Stimulated activated CD8-positive, alpha-beta memory T cell treated with anti-CD3 and anti-CD28 coated beads, Interleukin-15, amount 100 ng/mL, for 24 hours (primary cell): ENCODE results near the gene CAPRIN2.

ENCODE experiments used
- DNase-seq: peaks from one replicate; pipeline ENCODE4 v3.0.0-alpha.2; 2020; ENCODE audit warnings: low read depth

Gene CAPRIN2

DNA sequence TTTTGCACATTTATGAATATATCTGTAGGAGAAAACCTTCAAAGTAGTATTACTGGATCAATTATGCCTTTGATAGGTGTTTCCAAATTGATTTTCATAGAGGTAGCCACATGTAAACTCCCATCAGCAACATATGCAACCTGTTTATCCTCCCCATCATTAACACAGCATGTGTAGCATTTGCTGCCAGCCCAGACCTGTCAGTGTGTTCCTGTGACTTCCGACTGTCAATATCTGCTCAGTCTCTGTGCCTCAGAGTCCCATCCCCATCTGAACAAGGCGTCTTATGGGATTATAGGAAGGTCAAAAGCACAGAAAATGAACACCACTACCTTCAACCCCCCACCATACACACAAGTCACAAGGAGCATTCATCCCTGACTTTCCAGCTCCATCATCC, 9.5 kb upstream of the CAPRIN2 start:
- no peak for DNase-seq

DNA sequence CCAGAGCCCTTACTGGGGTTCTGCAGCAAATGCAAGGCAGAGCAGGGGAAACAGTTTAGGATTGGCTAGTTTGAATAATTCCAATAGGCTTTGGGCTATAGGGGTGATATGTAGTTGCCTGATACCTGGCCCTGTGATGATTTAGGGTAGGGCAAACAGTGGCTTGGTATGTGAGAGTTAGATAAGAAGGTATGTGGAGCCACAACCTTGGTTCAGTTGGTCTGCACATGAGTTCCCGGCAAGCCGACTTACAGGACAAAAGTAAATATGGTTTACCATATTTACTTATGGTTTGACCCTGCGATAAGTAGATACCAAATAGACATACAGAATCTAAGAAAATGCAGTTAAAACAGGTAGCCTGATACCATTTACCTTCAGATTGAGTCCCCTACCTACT, 8.3 kb upstream of the CAPRIN2 start:
- DNase-seq = no peak

DNA sequence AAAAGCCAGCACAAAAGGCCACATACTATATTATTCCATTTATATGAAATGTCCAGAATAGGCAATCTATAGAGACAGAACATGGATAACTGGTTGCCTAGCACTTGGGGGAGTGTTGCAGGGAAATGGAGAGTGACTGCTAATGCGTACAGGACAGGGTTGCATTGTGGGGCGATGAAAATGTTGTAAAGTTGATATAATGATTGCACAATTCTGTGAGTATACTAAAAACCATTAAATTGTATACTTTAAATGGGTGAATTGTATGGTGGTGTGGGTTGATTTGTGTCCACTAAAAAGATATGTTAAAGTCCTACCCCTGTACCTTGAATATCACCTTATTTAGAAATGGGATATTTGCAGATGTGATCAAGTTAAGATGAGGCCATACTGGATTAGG, 7.0 kb upstream of the CAPRIN2 start:
- no peak for DNase-seq

DNA sequence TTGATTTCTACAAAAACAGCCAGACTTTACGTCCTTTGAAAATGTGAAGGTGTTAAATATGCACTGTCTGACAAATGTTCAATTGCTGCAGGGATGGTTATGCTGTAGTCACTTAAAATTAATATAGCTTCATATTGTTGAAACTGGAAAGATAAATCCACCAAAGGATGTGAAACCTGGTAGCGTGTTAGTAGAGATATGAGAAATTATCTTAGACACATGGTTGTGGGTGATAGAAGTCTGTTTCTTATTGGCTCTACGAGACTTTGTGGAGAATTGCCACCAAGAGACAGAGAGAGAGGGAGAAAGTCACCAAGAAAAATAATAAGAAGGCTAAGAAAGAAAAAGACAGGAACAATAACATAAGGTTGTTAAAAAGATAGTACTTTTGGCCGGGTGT, 2.6 kb upstream of the CAPRIN2 start:
- no peak for DNase-seq

DNA sequence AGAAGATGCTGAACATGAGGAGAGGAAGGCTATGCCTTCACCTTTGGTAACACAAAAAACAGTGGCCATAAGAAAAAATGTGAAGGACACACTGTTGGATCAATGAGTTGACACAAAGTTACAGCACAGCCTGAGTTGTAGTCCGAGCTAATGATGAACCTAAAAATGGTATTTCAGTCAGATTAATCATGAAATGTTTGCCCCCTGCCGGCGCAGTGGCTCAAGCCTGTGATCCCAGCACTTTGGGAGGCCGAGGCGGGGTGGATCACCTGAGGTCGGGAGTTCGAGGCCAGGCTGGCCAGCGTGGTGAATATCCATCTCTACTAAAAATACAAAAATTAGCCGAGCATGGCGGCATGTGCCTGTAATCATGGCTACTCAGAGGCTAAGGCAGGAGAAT, 1.3 kb upstream of the CAPRIN2 start:
- no peak for DNase-seq

DNA sequence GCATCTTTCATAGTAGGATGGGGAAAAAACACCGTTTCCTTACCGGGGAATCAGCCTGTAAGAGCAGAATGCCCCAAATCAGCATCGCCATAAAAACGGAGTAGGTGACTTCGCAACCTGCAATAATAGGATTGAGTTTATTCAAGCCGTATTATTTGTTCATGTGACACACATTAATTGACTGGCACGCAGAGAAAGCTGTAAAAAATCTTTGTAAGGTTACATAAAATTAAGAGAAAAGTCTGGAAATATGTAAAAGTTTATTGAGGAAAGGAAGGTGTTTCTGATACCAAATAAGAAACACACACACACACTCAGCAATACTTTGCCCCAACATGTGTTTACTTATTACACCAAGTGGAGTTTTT, 628 bp upstream of the CAPRIN2 start:
- no peak for DNase-seq

DNA sequence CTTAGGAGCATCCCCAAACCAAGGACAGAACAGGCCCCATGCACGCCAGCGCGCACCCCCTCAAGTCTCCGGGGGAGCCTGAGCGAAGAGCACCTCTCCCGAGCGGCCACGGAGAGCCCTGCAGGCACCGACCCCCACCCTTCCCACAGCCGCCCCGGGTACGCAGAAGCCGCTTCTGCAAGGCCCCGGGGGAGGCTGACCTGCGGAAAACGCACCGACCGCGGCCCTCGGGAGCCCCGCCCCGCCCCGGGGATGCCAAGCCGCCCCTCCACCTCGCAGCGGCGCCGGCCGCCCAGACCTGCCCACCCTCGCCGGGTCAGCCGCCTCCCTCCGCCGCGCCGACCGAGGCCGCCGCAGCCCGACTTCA, 385 bp downstream of the CAPRIN2 start:
- DNase-seq = peak; percentile 13

DNA sequence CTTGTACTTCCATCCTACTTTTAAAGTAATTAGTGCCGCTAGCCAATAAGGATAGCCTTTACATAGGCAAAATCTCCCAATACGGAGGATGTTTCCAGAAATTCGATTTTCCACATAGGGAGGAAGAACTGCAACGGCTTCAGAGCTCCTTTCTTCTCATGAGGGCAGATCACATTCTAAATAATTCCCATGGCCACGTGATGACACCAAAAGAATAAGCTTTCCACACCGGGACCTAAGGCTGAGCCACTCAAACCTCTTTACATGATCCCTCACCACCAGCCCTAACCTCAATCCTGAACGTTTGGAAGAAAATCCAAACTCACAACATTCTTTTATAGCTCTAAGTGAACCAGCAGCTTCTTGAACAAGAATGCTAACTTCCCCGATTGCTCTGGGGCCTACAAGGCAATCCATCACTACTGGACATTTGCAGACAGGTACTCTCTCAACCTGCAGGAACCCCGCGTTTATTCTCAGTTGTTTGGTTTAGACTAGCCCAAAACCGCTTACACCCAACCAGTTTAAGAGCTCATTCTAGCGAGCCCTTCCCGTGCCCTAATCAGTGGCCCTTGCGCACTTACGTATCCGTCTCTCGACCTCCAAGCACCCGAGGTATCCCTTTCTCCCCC, 884 bp downstream of the CAPRIN2 start:
- no peak for DNase-seq

DNA sequence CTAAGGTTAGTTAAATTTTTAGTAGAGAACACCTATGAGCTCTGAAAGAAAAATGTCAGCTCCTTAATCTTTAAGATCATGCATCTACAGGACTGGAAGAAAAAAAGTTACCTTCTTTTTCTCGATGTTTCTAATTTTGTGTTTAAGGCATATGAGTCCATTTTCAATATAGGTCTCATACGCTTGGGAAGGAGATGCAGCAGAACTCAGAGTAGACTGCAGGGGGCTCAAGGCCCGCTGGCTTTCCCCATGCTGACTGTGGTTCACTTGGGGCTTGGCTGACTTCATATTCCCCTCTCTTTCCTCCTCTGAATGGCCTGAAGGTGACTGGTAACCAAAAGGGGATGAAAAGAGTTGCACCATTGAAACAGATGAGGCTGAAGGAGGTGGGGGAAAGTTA, 1.5 kb downstream of the CAPRIN2 start:
- no peak for DNase-seq

DNA sequence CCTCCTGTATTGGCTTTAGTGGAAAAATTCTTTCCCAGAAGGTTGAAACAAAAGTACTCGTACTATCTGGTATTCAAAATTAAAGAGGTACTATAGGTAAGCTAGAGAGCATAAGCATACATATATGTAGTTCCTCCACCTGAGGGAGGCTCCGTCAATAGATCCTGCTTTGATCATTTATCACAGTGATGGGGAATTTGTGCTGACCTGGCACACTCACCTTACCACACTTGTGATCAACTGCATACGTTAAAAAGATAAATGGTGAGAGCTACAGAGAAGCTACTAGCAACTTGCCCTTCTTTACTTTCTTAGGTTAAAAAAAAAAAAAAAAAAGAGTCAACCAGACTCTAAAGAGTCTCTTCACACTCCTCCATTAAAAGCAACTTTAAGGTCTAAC, 2.5 kb downstream of the CAPRIN2 start:
- DNase-seq = no peak

DNA sequence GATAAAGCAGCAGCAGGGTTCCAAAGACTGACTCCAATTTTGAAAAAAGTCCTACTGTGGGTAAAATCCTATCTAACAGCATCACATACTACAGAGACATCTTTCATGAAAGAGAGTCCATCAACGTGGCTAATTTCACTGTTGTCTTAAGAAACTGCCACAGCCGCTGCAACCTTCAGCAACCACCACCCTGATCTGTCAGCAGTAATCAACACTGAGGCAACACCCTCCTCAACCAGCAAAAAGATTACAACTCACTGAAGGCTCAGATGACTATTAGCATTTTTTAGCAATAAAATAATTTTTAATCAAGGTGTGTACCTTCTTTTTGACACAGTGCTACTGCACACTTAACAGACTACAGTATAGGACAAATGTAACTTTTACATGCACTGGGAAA, 6.6 kb downstream of the CAPRIN2 start:
- DNase-seq = no peak

DNA sequence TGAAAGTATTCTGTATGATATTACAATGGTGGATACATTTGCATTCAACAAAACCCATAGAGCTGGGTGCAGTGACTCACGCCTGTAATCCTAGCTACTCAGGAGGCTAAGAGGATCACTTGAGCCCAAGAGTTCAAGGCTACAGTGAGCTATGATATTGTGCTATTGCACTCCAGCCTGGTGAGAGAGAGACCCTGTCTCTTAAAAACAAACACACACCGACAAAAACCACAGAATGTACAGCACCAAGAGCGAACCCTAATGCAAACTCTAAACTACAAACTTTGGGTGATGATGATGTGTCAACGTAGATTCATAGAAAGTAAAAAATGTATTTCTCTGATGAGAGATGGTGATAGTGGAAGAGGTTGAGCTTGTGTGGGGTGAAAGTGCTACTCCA, 8.6 kb downstream of the CAPRIN2 start:
- DNase-seq = no peak

DNA sequence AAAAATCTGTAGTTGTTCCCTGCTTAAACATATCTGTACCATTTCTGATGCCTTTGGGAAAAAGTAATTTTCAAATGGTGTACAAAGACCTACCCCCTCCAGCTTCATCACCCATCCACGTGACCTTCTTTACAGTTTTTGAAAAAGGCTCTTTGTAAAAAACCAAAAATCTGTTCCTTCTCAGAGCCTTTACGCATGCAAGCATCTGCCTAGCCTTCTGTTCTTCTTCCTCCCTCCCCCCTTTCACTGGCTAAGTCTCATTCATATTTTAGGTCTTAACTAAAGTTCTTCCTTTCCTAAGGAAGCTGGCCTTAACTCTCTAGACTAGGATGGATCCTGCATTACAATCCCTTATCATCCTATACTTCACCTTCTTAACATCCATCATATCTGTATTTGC, 10.4 kb downstream of the CAPRIN2 start:
- no peak for DNase-seq

DNA sequence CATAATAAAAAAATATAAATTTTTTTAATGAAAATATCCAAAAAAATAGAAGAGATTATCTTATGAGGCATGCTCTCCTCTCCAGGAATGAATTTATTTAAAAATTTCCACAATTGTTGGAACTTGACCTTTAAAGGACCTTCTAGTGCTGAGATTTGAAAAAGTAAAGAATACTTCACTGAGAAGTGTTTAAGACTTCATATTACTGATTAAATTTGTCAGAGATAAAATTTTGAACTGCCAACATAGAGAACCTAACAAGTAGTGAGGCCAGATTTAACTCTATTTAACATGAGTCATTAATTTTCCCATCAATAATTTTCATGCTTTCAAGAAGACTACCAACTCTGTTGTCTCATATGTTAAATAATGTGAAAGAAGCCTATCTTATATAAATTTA, 14.5 kb downstream of the CAPRIN2 start:
- DNase-seq = no peak

DNA sequence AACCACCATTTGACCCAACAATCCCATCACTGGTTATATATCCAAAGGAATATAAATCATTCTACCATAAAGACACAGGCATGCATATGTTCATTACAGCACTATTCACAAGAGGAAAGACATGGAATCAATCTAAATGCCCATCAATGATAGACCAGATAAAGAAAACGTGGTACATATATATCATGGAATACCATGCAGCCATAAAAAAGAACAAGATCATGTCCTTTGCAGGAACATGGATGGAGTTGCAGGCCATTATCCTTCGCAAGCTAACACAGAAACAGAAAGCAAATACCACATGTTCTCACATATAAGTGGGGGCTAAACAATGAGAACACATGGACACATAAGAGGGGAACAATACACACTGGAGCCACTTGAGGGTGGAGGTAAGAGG, 15.7 kb downstream of the CAPRIN2 start:
- no peak for DNase-seq

DNA sequence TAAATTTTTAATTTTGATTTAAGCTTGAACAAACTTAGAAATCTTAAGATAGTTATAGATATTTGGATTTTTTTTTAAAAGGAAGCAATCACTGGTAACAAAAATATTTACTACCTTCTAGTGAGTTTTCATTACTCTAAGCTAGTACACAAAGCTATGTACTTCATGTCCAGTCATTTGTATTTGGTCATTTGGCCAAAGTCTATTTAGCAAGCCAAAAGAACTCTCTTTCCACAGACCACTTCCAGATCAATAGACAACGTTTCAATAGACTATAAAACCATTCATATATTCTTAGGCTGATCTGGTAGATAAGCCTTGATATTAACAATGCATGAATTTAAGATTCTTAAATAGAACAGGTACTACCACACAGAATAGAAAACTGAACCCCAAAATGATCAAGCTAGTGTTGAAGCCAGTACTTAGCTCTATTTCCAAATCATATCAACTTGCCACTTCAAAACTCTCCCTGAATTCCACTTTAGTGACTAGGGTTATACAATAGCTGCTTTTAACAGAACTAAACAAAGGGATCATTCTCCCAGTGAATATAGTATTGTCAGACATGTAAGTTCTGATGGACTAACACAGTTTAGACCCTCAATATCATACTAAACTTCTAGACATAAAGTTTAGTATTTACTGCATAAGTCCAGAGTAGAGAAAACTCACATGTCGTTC, 21.7 kb downstream of the CAPRIN2 start:
- DNase-seq = no peak

DNA sequence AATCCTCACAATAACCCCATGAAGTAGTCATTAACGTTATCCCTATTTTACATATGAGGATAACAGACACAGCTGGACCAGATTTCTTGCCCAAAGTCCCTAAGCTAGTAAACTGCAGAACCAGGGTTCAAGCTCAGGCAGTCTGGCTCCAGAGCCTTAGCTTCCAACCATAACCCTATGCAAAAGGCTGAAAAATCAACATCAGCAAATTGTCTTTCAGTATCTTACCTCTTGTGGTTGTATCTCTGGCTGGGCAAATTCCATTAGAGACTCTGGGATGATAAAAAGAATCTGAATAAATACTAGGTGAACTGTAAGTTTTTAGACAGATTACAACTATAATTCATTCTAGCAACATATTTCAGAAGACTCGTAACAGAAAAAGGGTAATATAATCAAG, 24.7 kb downstream of the CAPRIN2 start:
- DNase-seq = no peak

DNA sequence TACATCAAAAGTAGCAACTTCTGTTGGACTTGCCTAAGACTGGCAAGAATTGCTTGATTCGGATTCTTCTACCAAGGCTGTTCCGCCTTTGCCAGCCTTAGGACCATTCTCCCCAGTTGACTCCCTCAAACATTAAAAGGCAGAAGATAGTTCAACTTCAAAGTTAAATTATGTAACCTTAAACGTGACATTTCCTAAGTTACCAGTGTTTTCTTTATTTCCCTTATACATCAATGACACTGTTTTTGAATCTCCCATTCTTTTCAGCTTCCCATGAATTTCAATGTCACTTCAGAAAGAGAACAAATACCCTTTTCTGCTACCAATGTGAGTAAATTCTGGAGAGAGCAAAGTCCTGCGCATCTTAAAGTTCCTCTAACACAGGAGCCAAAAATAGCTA, 25.2 kb downstream of the CAPRIN2 start:
- no peak for DNase-seq

DNA sequence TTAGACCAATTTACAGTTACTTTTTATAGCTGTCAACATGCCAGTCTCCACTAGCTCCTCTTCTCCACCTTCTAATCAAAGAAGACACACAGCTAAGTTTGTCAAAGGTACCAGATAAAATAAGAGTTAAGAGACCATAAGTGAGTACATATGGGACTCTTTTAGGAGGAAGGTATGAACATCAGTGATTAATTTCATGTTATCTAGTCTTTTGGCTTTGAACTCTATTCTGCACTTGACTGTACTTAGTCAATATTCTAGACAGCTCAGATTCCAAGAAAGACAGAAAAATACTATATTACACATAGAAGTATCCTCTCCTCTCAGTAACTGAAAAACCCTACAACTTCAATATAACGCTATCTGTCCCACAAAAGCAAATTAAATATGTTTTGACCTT, 28.1 kb downstream of the CAPRIN2 start:
- DNase-seq = no peak

DNA sequence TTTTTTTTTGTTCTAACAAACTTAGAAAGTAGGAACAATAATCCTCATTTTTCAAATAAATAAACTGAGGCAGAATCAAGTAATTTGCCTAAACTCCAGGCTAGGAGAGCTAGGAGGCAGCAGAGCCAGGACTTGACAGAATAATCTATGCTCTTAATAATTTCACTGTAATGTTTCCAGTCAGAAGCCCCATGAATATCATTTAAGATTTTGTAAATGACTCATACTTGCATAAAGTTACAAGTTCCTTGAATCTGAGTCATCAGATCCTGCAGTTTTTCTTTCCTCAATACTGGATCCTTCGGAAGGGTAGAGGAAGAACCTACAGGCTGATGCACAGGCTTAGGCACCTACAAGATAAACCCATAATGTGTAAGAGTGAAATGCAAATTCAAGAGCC, 29.0 kb downstream of the CAPRIN2 start:
- DNase-seq = no peak

DNA sequence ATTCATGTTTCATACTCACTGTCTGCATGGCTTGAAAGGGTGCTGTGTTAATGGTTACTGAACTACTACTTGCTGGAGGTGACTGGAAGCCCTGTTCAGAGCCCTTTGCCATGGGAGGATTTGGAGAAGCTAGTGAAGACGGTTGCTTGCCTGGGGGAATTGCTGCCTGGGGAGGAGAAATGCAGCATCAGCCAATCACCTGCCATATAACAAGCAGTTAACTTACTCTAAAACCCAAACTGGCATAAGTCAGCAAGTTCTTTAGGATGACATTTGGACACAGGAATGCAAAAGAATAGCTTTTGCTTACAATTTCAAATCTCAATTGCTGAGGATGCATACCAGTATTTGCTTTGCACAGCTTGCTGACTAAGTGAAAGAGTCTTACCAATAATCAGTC, 35.7 kb downstream of the CAPRIN2 start:
- DNase-seq = no peak

DNA sequence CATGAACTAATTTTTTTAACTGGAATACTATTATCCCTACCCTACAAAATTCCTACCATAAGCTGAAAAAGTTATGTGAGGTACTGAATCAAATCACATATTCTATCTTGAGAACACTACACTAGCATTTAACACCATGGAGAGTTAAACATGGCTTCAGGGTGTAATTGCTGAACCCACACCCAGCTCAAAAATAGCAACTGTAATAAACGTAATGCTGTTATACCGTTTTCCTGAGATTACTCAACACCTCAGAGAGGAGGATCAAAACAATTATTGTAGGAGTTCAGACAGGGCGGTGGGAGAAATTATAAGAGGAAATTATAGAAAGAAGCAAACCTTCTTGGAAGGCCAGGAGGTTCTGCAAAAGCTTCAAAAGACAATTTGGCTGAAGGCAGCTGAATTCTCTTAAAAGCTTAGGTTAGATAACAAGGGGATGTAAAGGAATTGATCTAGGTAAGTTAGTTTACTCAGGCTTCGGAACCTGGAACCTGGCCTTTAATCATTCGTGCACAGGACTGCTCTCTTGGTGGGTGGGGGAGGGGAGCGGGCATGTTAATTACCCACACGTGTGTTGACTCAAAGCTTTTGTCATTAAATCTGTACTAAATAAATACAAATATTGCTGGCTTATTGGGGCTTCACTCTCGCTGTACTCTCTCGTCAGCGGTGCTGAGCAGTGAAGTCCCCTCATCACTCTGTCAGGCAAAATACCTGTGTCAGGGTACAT, 47.0 kb downstream of the CAPRIN2 start:
- DNase-seq = no peak

DNA sequence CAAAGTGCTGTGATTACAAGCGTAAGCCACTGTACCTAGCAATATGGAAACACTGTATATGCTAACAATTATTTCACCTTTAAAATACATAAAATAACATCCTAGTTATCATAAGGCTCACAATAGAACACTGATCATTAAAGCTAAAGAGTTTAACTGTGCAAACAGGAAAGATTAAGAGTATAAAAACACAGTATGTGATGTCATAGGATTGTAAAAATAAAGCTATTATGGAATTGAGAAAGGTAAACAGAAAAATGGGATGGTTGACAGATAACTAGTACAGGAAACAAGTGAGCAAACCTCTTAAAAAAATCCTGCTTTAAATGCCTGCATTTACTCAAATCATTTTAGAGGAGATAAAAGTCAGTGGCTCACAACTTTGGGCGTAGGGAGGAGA, 48.3 kb downstream of the CAPRIN2 start:
- no peak for DNase-seq

DNA sequence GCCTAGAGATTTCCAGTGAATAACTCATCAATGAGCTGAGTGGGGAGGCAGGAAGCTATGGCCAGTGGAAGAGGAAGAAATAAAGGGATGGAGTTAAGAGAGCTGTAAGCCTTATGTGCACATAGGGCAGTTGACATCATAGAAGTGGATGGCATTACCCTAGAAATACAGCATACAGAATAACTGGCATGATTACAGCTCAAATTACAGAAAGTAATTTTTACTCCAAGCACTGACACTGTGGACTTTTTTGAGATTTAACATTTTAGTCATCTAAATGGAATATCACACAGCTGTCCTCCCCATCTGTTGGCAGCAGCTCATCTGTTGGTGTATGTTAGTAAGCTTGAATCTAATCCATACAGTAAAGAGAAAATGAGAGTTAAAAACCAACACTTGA, 53.7 kb downstream of the CAPRIN2 start:
- no peak for DNase-seq
